ENCODE data around the gene DLG2.

DLG2 gene

DNA sequence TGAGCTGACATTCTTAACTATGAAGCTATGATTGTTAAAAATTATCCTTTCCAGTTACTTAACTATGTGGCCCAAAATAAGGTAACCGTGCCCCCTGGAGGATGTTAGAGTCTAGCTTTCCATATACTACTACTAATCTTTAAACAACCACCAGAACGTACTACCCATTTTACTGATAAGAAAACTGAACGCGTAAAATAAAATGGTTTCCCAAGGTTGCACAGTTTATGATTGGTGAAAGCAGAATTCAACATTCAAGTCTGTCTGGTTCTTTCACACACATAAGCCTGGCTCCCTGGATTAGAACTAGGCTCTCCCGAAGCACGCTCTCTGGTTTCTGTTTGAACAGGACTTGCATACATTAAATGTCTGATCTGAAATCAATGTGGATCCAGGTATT lies 1903.1 kb downstream of the DLG2 start:
- Histone ChIP-seq H3K9ac (ENCODE audit: low read depth, low read length) (no peak overlapping the region), H3K36me3 (ENCODE audit: insufficient read depth, low read length) (no peaks in the 10 kb centered on the region), H3K4me2 (ENCODE audit: low read length) (peak overlapping the region; percentile 58), H3K4me1 (ENCODE audit: control insufficient read depth, insufficient read depth, low read length) (no peaks in the 10 kb centered on the region), H3K4me3 (ENCODE audit: low read length) (no peak overlapping the region), H3K9me3 (replicated peaks; ENCODE audit: low read length) (no peaks in the 10 kb centered on the region), H3K27me3 (ENCODE audit: control insufficient read depth, insufficient read depth, low read length) (peaks cover 20% of the 10 kb centered on the region)

DNA sequence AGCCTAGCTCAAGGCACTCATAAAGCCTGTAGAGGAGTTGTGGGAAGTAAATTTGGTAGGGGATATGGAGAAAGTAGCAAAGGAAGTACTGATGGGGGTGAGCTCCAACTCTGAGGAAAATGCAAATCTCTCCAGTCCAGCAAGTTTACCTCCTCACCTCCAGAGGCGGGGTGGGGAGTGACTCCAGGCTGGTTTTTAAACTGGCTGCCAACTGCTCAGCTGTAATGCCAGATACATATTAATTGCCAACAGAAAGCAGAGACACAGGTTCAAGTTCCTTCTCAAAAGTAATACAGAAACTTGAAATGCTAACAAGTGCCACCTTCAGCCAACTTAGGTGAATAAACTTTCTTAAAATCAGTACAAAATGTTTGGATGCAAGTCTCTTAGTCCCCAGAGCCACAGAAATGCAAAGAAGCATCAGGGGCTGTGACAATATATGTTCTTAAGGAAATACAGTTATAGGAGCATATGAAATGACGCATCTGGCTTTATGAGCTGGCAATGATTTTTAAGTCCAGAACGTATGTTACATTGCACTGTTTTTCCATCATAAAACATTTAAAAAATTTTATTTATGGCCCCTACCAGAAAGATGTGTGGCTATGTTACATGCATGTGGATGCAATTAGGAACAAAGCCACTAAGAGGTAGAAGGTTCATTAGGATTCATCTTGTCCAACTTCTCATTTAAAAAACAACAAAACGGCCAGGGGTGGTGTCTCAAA lies 1904.6 kb downstream of the DLG2 start:
- H3K4me3 ChIP-seq (ENCODE audit: low read length), result no peak overlapping the region
- no peaks in the 10 kb centered on the region for H3K36me3 ChIP-seq (ENCODE audit: insufficient read depth, low read length)
- H3K4me2 ChIP-seq (ENCODE audit: low read length), result no peak overlapping the region

DNA sequence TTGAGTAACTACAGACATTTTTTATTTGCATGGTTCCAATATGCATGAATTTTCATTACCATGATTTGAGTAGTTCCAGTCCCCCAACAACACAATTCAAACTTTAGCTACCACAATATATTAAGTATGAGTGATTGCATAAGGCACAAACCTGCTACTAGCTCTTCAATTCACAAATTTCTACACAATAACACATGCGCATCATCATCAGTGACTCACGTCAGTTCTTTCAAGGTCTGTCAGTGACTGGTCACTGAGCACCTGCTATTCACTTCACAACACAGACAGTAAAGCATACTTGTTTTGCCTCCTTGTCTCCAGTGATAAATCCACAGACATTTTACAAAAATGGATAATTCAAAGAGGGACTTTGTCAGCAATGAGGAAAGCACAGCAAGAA lies 1905.9 kb downstream of the DLG2 start:
- Histone ChIP-seq H3K9me3 (replicated peaks; ENCODE audit: low read length) (no peaks in the 10 kb centered on the region), H3K36me3 (ENCODE audit: insufficient read depth, low read length) (no peaks in the 10 kb centered on the region), H3K4me2 (ENCODE audit: low read length) (no peak overlapping the region), H3K27me3 (ENCODE audit: control insufficient read depth, insufficient read depth, low read length) (peaks cover 11% of the 10 kb centered on the region), H3K9ac (ENCODE audit: low read depth, low read length) (no peak overlapping the region), H3K4me3 (ENCODE audit: low read length) (no peak overlapping the region), H3K4me1 (ENCODE audit: control insufficient read depth, insufficient read depth, low read length) (no peaks in the 10 kb centered on the region)

More for the DNA sequence above, 1904.6 kb downstream of the DLG2 start:
- Histone ChIP-seq H3K9ac (ENCODE audit: low read depth, low read length) (no peak overlapping the region), H3K9me3 (replicated peaks; ENCODE audit: low read length) (no peaks in the 10 kb centered on the region), H3K27me3 (ENCODE audit: control insufficient read depth, insufficient read depth, low read length) (peaks cover 15% of the 10 kb centered on the region), H3K4me1 (ENCODE audit: control insufficient read depth, insufficient read depth, low read length) (no peaks in the 10 kb centered on the region)

DNA sequence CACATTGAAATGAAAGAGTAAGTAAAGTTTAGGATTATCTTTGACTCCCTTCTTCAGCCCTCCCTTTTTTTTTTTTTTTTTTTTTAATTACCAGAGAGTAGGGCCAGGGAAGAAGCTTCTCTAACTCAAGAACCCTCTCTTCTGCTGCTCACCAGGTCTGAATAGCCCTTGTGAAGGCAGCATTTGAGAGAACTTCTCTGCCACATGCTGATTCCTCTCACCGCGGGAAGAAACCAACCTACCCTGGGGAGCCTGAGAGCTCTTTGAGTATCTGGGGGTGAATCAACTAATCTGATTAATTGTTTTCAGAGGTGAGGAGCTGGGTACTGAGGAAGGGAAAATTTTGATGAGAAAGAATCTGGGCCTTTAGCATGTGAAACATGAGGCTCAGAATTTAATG lies 1906.5 kb downstream of the DLG2 start:
- H3K4me3 ChIP-seq (ENCODE audit: low read length), result no peak overlapping the region
- H3K9ac ChIP-seq (ENCODE audit: low read depth, low read length), result no peak overlapping the region
- no peaks in the 10 kb centered on the region for H3K9me3 ChIP-seq (replicated peaks; ENCODE audit: low read length)
- H3K27me3 ChIP-seq (ENCODE audit: control insufficient read depth, insufficient read depth, low read length), result peaks cover 14% of the 10 kb centered on the region
- H3K4me2 ChIP-seq (ENCODE audit: low read length), result no peak overlapping the region
- no peaks in the 10 kb centered on the region for H3K4me1 ChIP-seq (ENCODE audit: control insufficient read depth, insufficient read depth, low read length)
- H3K36me3 ChIP-seq (ENCODE audit: insufficient read depth, low read length), result no peaks in the 10 kb centered on the region

DNA sequence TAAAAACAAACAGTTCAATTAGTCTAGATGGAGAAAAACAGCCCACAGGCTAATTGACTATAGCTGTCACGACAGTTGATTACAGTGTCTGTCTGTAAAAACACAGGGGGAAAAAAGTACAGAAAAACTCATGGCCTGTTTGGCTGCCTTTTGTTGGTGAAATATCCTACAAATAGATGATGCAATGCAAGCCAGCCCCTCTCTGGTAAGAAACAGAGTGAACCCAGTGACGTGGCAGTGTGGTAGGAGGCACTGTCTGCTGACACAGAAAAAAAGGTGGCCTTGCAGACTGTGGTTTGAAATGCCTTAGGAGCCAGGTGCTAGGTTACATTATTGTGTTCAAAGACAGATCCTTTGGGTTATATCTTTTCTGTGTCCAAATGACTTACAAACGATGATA lies 1909.6 kb downstream of the DLG2 start:
- Histone ChIP-seq H3K9me3 (replicated peaks; ENCODE audit: low read length) (no peaks in the 10 kb centered on the region), H3K4me3 (ENCODE audit: low read length) (no peak overlapping the region), H3K9ac (ENCODE audit: low read depth, low read length) (no peak overlapping the region), H3K27me3 (ENCODE audit: control insufficient read depth, insufficient read depth, low read length) (peaks cover 5% of the 10 kb centered on the region), H3K4me2 (ENCODE audit: low read length) (no peak overlapping the region), H3K36me3 (ENCODE audit: insufficient read depth, low read length) (no peaks in the 10 kb centered on the region), H3K4me1 (ENCODE audit: control insufficient read depth, insufficient read depth, low read length) (no peaks in the 10 kb centered on the region)

DNA sequence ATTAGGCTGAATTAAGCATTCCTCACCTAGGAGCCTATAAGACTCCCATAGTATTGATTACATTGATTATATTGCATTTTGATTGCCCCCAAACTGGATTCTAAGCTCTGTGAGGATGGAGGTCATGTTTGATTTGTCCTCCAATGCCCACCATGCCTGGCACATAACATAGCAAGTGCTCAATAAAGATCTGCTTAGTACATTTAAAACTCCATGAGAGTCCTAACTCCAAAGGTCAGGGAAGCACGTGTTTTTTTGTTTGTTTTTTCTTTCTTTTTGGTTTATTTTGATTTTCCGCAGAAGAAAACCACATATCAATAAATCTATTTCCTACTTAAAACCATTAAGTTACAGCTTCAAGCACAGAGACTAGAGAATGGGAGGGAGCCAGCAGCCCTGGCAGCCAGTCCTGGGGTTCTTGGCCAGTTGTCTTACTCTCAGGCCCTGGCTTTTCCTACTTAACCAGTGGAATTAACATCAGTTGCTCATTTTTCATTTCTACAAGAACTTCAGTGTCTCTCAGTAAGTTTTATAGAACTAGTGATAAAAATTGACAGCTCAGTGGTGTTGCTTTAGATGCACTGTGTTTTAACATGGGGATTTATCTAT lies 1911.1 kb downstream of the DLG2 start:
- Histone ChIP-seq H3K9ac (ENCODE audit: low read depth, low read length) (no peak overlapping the region), H3K36me3 (ENCODE audit: insufficient read depth, low read length) (no peaks in the 10 kb centered on the region), H3K4me3 (ENCODE audit: low read length) (no peak overlapping the region), H3K4me1 (ENCODE audit: control insufficient read depth, insufficient read depth, low read length) (no peaks in the 10 kb centered on the region), H3K27me3 (ENCODE audit: control insufficient read depth, insufficient read depth, low read length) (peaks cover 5% of the 10 kb centered on the region), H3K9me3 (replicated peaks; ENCODE audit: low read length) (no peaks in the 10 kb centered on the region), H3K4me2 (ENCODE audit: low read length) (no peak overlapping the region)

DNA sequence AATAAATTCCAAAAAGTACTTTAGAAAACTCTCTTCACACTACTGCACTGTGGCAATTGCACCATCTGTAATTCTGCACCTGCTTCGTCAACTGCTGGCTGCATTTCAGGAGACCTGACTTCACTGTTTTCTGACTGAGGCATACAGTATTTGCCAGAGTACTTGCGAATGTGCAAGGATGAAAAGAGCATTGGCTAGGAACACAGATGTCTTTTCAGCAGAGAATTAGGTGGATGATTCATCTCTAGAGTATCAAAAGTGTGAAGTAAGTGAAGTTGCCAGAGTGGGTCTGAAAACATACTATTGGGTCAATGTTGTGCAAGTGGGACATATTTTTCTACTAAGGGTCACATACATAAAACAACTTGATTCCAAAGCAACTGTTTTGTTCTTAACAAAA lies 1913.4 kb downstream of the DLG2 start:
- Histone ChIP-seq H3K4me3 (ENCODE audit: low read length) (no peak overlapping the region), H3K4me1 (ENCODE audit: control insufficient read depth, insufficient read depth, low read length) (no peaks in the 10 kb centered on the region), H3K4me2 (ENCODE audit: low read length) (no peak overlapping the region), H3K27me3 (ENCODE audit: control insufficient read depth, insufficient read depth, low read length) (peaks cover 5% of the 10 kb centered on the region), H3K9ac (ENCODE audit: low read depth, low read length) (no peak overlapping the region), H3K36me3 (ENCODE audit: insufficient read depth, low read length) (no peaks in the 10 kb centered on the region), H3K9me3 (replicated peaks; ENCODE audit: low read length) (no peaks in the 10 kb centered on the region)

DNA sequence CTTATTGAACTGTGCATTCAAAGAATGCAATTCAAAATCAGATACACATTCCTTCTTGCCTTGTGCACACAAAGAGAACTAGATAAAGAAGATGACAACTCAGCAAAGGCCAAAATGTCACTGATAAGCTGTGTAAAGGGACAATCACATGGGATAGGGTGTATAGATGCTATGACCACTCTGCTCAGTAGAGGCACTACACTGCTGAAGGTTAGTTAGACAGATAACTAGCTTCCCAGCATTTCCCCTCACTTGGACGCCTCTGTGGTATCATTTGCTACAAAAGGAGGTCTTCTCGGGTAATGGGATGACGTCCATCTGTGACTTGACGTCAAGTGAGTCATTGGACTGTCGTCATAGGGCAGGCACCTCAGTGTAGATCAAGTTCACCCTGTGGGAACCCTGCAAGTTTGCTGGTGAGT lies 1916.0 kb downstream of the DLG2 start:
- H3K4me1 ChIP-seq (ENCODE audit: control insufficient read depth, insufficient read depth, low read length), result no peaks in the 10 kb centered on the region
- peaks cover 5% of the 10 kb centered on the region for H3K27me3 ChIP-seq (ENCODE audit: control insufficient read depth, insufficient read depth, low read length)
- H3K9ac ChIP-seq (ENCODE audit: low read depth, low read length), result no peak overlapping the region
- H3K9me3 ChIP-seq (replicated peaks; ENCODE audit: low read length), result no peaks in the 10 kb centered on the region
- no peak overlapping the region for H3K4me2 ChIP-seq (ENCODE audit: low read length)
- H3K4me3 ChIP-seq (ENCODE audit: low read length), result no peak overlapping the region
- no peaks in the 10 kb centered on the region for H3K36me3 ChIP-seq (ENCODE audit: insufficient read depth, low read length)

DNA sequence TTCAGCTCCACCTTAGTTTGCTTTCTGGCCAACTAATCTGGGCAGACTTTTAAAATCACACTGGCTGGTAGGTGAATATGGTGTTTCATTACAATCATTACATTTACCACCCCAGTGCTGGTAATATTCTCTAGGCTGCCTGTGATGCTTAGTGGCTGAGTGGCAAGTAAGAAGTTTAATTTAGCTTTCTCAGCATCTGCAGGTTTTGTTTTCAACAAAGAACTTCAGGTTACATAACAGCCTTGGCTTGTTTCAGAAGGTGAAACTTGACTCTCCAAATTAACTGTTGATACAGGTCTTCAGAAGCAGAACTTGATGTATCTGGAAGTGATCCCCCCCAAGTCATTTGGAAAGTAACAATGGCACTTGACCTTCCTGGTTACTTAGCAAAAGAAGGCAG lies 1917.7 kb downstream of the DLG2 start:
- H3K4me1 ChIP-seq (ENCODE audit: control insufficient read depth, insufficient read depth, low read length), result no peaks in the 10 kb centered on the region
- H3K4me2 ChIP-seq (ENCODE audit: low read length), result no peak overlapping the region
- H3K9ac ChIP-seq (ENCODE audit: low read depth, low read length), result no peak overlapping the region
- no peaks in the 10 kb centered on the region for H3K9me3 ChIP-seq (replicated peaks; ENCODE audit: low read length)
- no peak overlapping the region for H3K4me3 ChIP-seq (ENCODE audit: low read length)
- no peaks in the 10 kb centered on the region for H3K36me3 ChIP-seq (ENCODE audit: insufficient read depth, low read length)
- no peaks in the 10 kb centered on the region for H3K27me3 ChIP-seq (ENCODE audit: control insufficient read depth, insufficient read depth, low read length)

DNA sequence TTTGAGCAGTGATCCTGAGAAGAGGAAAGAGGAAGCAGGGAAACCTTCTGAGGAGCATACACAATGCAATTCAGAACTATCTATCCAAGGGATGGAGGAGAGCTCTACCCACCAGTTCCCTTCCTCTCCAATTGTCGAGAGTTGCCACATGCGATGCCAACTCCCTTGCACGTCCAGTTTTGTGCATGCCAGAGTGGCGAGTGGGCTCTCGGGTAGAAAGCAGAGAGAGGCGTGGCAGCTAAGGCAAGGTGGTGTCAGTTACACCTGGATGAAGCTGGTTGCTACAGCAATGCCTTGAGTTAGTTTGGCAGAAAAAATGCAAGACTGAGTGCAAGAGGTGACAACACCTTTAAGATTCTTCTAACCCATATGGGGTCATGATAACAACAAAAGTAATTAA lies 1920.6 kb downstream of the DLG2 start:
- H3K9me3 ChIP-seq (replicated peaks; ENCODE audit: low read length), result no peaks in the 10 kb centered on the region
- H3K4me2 ChIP-seq (ENCODE audit: low read length), result no peak overlapping the region
- H3K27me3 ChIP-seq (ENCODE audit: control insufficient read depth, insufficient read depth, low read length), result peaks cover under 1% of the 10 kb centered on the region
- H3K36me3 ChIP-seq (ENCODE audit: insufficient read depth, low read length), result no peaks in the 10 kb centered on the region
- no peak overlapping the region for H3K9ac ChIP-seq (ENCODE audit: low read depth, low read length)
- H3K4me1 ChIP-seq (ENCODE audit: control insufficient read depth, insufficient read depth, low read length), result no peaks in the 10 kb centered on the region
- H3K4me3 ChIP-seq (ENCODE audit: low read length), result no peak overlapping the region

DNA sequence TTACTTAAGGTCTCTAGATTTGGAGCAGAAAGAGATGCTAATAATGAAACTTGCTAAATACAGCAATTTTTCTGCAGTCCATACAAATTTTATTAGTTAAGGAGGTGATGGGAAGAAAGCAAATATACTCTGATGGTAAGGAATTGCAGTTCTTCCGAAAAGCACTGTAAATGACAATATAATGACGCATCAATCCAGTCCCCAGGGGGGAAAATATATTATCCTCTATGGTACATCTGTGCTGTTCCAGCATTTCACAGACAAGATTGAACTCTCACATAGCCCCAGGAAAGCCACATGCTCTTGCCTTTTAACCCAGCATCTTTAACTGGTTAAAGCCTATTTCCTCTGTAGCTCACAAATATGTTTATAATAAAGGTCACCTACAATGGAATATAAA lies 1924.3 kb downstream of the DLG2 start:
- peaks cover 3% of the 10 kb centered on the region for H3K27me3 ChIP-seq (ENCODE audit: control insufficient read depth, insufficient read depth, low read length)
- no peaks in the 10 kb centered on the region for H3K36me3 ChIP-seq (ENCODE audit: insufficient read depth, low read length)
- no peaks in the 10 kb centered on the region for H3K4me1 ChIP-seq (ENCODE audit: control insufficient read depth, insufficient read depth, low read length)
- H3K9me3 ChIP-seq (replicated peaks; ENCODE audit: low read length), result no peaks in the 10 kb centered on the region
- H3K4me3 ChIP-seq (ENCODE audit: low read length), result no peak overlapping the region
- no peak overlapping the region for H3K4me2 ChIP-seq (ENCODE audit: low read length)
- no peak overlapping the region for H3K9ac ChIP-seq (ENCODE audit: low read depth, low read length)

DNA sequence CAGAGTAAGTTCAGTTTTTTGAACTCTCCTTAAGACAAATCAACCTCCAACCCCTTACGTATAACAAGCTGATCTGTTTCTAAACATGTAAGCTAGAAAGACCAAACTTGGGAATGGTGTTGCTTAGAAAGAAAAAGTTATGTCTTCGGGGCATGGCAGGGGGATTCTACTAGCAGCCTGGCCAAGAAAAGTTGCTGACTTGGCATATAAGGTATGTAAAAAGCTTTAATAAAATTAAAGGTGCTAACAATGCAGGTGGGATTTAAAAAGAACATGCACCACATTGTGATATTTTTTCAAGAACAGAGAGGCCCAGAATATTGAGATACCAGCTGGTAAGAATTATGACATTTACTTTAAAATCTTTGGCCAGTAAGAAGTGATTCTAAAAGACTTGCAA lies 1929.6 kb downstream of the DLG2 start:
- Histone ChIP-seq H3K4me2 (ENCODE audit: low read length) (no peak overlapping the region), H3K4me1 (ENCODE audit: control insufficient read depth, insufficient read depth, low read length) (no peaks in the 10 kb centered on the region), H3K9ac (ENCODE audit: low read depth, low read length) (no peak overlapping the region), H3K9me3 (replicated peaks; ENCODE audit: low read length) (no peaks in the 10 kb centered on the region), H3K27me3 (ENCODE audit: control insufficient read depth, insufficient read depth, low read length) (peaks cover 3% of the 10 kb centered on the region), H3K36me3 (ENCODE audit: insufficient read depth, low read length) (no peaks in the 10 kb centered on the region), H3K4me3 (ENCODE audit: low read length) (no peak overlapping the region)

Measured in skeletal muscle satellite cell (primary cell).